GM18505 (cell line): ENCODE data around the gene PRDM8.

Experiments used
- ATAC-seq: cut with Tn5 transposase; IDR thresholded peaks from one replicate; pipeline ENCODE4 v1.9.1; 2021; ENCODE audit not compliant: unreplicated experiment
- POLR2A ChIP-seq: IDR thresholded peaks from 4 replicates; pipeline ENCODE4 v1.6.1; 2011; ENCODE audit warnings: borderline replicate concordance; ENCODE audit not compliant: insufficient read depth, insufficient read length; ENCODE audit errors: extremely low read depth

Gene PRDM8

DNA sequence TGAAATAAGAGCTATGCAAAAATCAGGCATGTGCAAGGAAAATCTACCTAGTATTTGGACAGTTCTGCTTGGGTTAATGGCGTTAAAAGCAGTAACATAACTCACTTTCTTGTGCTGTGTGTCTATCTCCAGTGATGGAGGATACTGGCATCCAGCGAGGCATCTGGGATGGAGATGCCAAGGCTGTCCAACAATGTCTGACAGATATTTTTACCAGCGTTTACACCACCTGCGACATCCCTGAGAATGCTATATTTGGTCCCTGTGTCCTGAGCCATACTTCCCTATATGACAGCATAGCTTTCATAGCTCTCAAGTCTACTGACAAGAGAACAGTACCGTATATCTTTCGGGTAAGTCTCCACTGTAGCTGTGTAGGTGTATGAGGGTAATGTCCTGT is 2.6 kb downstream of the PRDM8 start:
- TF ChIP-seq POLR2A: no peak
- ATAC-seq: no peak

DNA sequence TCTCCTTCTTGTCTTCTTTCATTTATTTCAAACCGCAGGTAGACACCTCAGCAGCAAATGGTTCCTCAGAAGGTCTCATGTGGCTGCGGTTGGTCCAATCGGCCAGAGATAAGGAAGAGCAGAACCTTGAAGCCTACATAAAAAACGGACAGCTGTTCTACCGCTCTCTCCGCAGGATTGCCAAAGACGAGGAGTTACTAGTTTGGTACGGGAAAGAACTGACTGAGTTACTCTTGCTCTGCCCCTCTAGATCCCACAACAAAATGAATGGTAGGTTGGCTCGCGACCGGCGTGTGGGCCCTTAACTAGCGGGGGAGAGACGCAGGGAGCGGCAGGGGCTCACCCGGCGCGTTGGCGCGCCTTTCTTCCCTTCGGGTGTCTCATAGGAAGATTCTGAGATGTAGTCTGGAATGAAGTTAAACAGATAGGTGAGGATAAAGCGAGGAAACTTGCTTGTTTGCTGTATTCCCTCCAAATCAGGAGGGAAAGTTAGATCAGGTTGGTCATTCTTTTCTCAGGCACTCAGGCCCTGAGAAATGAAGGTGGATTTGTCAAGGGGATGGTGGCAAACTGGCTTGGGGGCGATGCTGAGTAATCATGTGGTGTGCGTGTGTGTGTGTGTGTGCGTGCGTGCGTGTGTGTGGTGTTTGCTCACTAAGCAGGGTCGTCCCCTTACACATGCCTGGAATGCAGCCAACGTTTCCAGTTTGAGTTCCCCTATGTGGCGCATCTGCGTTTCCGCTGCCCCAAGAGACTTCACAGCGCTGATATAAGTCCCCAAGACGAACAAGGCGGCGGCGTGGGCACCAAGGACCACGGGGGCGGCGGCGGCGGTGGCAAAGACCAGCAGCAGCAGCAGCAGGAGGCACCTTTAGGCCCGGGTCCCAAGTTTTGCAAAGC is 4.2 kb downstream of the PRDM8 start:
- peak; percentile 6 for ATAC-seq
- TF ChIP-seq POLR2A: no peak

DNA sequence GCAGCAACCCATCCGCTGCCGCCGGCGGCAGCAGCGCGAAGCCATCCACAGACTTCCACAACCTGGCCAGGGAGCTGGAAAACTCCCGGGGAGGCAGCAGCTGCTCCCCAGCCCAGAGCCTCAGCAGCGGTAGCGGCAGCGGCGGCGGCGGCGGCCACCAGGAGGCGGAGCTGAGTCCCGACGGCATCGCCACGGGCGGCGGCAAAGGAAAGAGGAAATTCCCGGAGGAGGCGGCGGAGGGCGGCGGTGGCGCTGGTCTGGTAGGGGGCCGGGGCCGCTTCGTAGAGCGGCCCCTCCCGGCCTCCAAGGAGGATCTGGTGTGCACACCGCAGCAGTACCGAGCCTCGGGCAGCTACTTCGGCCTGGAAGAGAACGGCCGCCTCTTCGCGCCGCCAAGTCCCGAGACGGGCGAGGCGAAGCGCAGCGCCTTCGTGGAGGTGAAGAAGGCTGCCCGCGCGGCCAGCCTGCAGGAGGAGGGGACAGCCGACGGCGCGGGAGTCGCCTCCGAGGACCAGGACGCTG is 4.9 kb downstream of the PRDM8 start:
- no peak for TF ChIP-seq POLR2A
- peak; percentile 75 for ATAC-seq

GRCh38 chr4:80202741-80203553 is 5.6 kb downstream of the PRDM8 start:
- no peak for TF ChIP-seq POLR2A
- ATAC-seq: peak; percentile 58

GRCh38 chr4:80204433-80205011 is 7.2 kb downstream of the PRDM8 start:
- TF ChIP-seq POLR2A: no peak
- ATAC-seq: no peak

GRCh38 chr4:80206111-80206510 is 8.8 kb downstream of the PRDM8 start:
- TF ChIP-seq POLR2A: no peak
- ATAC-seq: no peak

- no peak for ATAC-seq
- no peak for TF ChIP-seq POLR2A
These were observed 9.3 kb downstream of the PRDM8 start for GRCh38 chr4:80206521-80207171.

DNA sequence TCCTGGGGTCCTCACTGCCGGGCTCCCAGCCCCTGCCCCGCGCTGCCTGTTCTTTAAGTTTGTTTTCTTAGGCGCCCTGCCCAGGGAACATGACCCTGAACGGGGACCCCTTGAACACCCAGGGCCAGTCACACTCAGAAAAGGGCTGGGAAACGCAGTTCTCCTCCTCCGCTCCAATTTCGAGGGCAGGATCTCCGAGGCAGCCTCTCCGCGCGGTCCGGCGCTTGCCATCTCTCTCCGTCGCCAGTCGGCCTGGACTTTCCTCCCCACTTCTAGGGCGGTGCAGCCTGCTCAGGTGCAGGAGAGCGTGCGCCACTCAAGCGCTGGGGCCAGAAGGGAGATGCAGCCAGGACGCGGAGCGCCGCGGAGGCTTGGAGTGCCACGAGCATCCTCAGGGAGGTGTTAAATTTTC is 9.9 kb downstream of the PRDM8 start:
- TF ChIP-seq POLR2A: no peak
- ATAC-seq: no peak

DNA sequence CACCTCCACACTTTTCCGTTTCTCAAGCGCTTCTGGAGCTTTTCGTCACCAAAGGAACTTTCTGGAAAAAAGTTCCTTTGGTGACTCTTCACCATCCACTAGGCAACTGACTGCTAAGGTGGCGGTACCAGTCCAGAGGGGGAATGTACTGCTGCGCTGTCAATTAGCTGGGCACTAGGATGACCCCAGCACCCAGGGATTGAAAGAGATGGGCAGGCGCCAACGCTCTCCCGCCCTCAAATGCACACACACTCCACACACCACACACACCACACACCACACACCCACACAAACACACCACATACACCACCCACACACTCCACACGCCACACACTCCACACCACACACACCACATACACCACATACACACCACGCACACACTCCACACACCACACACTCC is 10.4 kb downstream of the PRDM8 start:
- no peak for TF ChIP-seq POLR2A

GRCh38 chr4:80208610-80209339 is 11.5 kb downstream of the PRDM8 start:
- TF ChIP-seq POLR2A: no peak
- no peak for ATAC-seq

More for the DNA sequence above, 10.4 kb downstream of the PRDM8 start:
- no peak for ATAC-seq

- no peak for TF ChIP-seq POLR2A
- ATAC-seq: no peak
These were observed 12.0 kb downstream of the PRDM8 start for GRCh38 chr4:80209340-80209701.

DNA sequence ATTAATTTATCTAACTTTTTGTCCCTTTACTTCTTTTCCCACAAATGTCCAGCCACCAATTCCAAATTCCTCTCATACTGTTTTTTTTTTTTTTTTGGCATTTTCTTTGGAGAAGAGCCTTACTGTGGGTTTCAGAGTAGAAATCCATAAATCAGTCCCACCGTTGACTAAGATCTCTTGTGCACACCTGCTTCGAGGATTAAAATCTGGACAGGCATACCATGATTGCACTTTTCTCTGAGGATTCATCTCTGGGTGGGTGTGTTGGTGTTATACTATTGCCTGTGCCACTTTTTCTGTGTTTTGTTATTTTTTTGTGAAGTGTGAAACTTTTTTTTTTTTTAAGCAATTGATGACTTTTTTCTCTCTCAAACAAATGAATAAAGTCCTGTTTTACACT is 13.2 kb downstream of the PRDM8 start:
- ATAC-seq: no peak
- TF ChIP-seq POLR2A: no peak

DNA sequence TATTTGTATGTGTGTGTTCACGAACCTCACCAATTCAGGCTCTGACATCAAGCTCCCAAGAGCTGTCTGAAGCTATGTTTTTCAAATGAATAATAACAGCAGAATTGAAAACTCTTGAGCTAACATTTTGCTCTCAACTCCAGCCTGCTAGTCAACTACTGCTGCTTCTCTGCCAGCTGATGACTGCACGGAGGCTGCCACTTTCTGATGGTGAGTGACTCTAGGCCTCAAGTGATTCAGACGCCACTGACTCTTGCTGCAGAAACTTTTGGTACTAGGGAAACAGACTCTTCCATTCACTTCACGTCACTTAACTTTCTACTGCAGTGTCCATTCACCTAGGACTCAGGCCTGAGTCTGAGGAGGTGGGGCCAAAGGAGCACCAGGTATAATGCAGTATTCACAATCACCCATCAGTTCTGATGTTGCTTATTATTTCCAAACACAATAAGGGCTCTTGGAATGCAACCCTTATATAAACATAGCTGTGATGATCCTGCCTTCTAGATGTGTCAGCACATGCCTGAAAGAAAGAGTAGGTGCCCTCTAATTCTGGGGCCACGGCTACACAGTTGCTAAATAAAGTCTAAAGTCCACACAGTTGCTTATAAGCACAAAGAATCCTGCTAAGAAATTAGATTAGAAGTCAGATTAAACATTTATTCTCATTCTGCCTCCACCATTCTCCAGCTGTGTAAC is 16.0 kb downstream of the PRDM8 start:
- no peak for TF ChIP-seq POLR2A
- no peak for ATAC-seq
